H9 (cell line): ENCODE data around the gene METTL16. TPM values are rescaled to one million over a fixed set of nuclear protein-coding genes. Genes with fewer than 3 reads are reported as not detected.

ENCODE experiments used
- DNase-seq: peaks from one replicate; pipeline ENCODE4 v3.0.0-alpha.2; 2017
- H2AFZ ChIP-seq: one replicate; pipeline ENCODE4 v1.6.1; 2013; ENCODE audit warnings: mild to moderate bottlenecking, low read length, control low read depth, moderate library complexity
- H2AK5ac ChIP-seq: 2 replicates; pipeline ENCODE4 v1.6.1; 2013; ENCODE audit warnings: low read length, control low read depth, mixed read lengths; ENCODE audit not compliant: insufficient read length
- H2BK120ac ChIP-seq: one replicate; pipeline ENCODE4 v1.6.1; 2013; ENCODE audit warnings: low read depth, mild to moderate bottlenecking, low read length, control low read depth, inconsistent platforms; ENCODE audit not compliant: poor library complexity, severe bottlenecking
- H2BK12ac ChIP-seq: 2 replicates; pipeline ENCODE4 v1.6.1; 2013; ENCODE audit warnings: low read length, control low read depth, mixed read lengths, low read depth; ENCODE audit not compliant: insufficient read length
- H2BK15ac ChIP-seq: 2 replicates; pipeline ENCODE4 v1.6.1; 2013; ENCODE audit warnings: low read depth, low read length, control low read depth
- H2BK20ac ChIP-seq: one replicate; pipeline ENCODE4 v1.6.1; 2013; ENCODE audit warnings: low read depth, mild to moderate bottlenecking, low read length, control low read depth, inconsistent platforms; ENCODE audit not compliant: poor library complexity, severe bottlenecking
- H2BK5ac ChIP-seq: 2 replicates; pipeline ENCODE4 v1.6.1; 2013; ENCODE audit warnings: low read length, control low read depth, mixed read lengths; ENCODE audit not compliant: insufficient read length
- H3K14ac ChIP-seq: 2 replicates; pipeline ENCODE4 v1.6.1; 2013; ENCODE audit warnings: low read length, control low read depth; ENCODE audit not compliant: insufficient read depth
- H3K18ac ChIP-seq: 2 replicates; pipeline ENCODE4 v1.6.1; 2013; ENCODE audit warnings: low read depth, mild to moderate bottlenecking, mixed read lengths, low read length, control low read depth; ENCODE audit not compliant: insufficient read length
- H3K23ac ChIP-seq: 2 replicates; pipeline ENCODE4 v1.6.1; 2013; ENCODE audit warnings: low read length, control low read depth, mixed read lengths, low read depth; ENCODE audit not compliant: insufficient read length
- H3K23me2 ChIP-seq: 2 replicates; pipeline ENCODE4 v1.6.1; 2013; ENCODE audit warnings: low read depth, mild to moderate bottlenecking, mixed read lengths, low read length, control low read depth; ENCODE audit not compliant: insufficient read length, poor library complexity, severe bottlenecking
- H3K27ac ChIP-seq: 2 replicates; pipeline ENCODE4 v1.5.1; 2013; ENCODE audit warnings: low read length, control low read depth, mixed read lengths, low read depth; ENCODE audit not compliant: insufficient read length
- H3K27me3 ChIP-seq: 2 replicates; pipeline ENCODE4 v1.6.1; 2013; ENCODE audit warnings: low read length, control low read depth, inconsistent platforms; ENCODE audit not compliant: insufficient read depth
- H3K4ac ChIP-seq: 2 replicates; pipeline ENCODE4 v1.6.1; 2013; ENCODE audit warnings: low read depth, mild to moderate bottlenecking, control low read depth, inconsistent platforms, low read length, moderate library complexity
- H3K4me1 ChIP-seq: 2 replicates; pipeline ENCODE4 v1.6.1; 2013; ENCODE audit warnings: low read length, control low read depth, inconsistent platforms; ENCODE audit not compliant: insufficient read depth
- H3K4me2 ChIP-seq: 2 replicates; pipeline ENCODE4 v1.6.1; 2013; ENCODE audit warnings: low read length, control low read depth, mixed read lengths; ENCODE audit not compliant: insufficient read length, insufficient read depth
- H3K56ac ChIP-seq: 2 replicates; pipeline ENCODE4 v1.6.1; 2013; ENCODE audit warnings: low read depth, mild to moderate bottlenecking, mixed read lengths, low read length, control low read depth; ENCODE audit not compliant: insufficient read length
- H3K79me1 ChIP-seq: 2 replicates; pipeline ENCODE4 v1.6.1; 2013; ENCODE audit warnings: low read depth, mild to moderate bottlenecking, moderate library complexity, low read length, control low read depth, inconsistent platforms; ENCODE audit not compliant: insufficient read depth, poor library complexity, severe bottlenecking
- H3K79me2 ChIP-seq: 2 replicates; pipeline ENCODE4 v1.6.1; 2013; ENCODE audit warnings: low read length, control low read depth, inconsistent platforms; ENCODE audit not compliant: insufficient read depth
- H3K9ac ChIP-seq: 2 replicates; pipeline ENCODE4 v1.6.1; 2013; ENCODE audit warnings: low read length, control low read depth, mixed read lengths; ENCODE audit not compliant: insufficient read length; ENCODE audit errors: extremely low read depth
- H3K9me3 ChIP-seq: one replicate; pipeline ENCODE4 v1.6.1; 2013; ENCODE audit warnings: low read depth, low read length, inconsistent platforms; ENCODE audit not compliant: control insufficient read depth
- H3T11ph ChIP-seq: one replicate; pipeline ENCODE4 v1.6.1; 2013; ENCODE audit warnings: mild to moderate bottlenecking, low read length, control low read depth, inconsistent platforms
- H4K20me1 ChIP-seq: one replicate; pipeline ENCODE4 v1.6.1; 2013; ENCODE audit not compliant: control insufficient read depth, insufficient read length, insufficient read depth
- H4K5ac ChIP-seq: 2 replicates; pipeline ENCODE4 v1.6.1; 2013; ENCODE audit warnings: low read depth, mild to moderate bottlenecking, mixed read lengths, low read length, control low read depth; ENCODE audit not compliant: insufficient read length
- H4K8ac ChIP-seq: replicated peaks from 2 replicates; pipeline ENCODE4 v1.6.1; 2013; ENCODE audit warnings: low read length, control low read depth, mixed read lengths, low read depth; ENCODE audit not compliant: insufficient read length
- H4K91ac ChIP-seq: 2 replicates; pipeline ENCODE4 v1.6.1; 2013; ENCODE audit warnings: low read depth, mild to moderate bottlenecking, moderate library complexity, mixed read lengths, low read length, control low read depth; ENCODE audit not compliant: insufficient read length
- H3K27ac Mint-ChIP-seq, 3 experiments: 2 replicates in 2 of 3; 3 replicates in 1 of 3; pipeline ENCODE4 v1.8.0; 2020 to 2021; ENCODE audit warnings: mixed read lengths in 3 of 3, mild to moderate bottlenecking in 1 of 3, moderate library complexity in 1 of 3
- H3K27me3 Mint-ChIP-seq: 2 replicates; pipeline ENCODE4 v1.8.0; 2021; ENCODE audit warnings: low read depth, mild to moderate bottlenecking, moderate library complexity, mixed read lengths
- H3K36me3 Mint-ChIP-seq, 3 experiments: 2 replicates in 2 of 3; 3 replicates in 1 of 3; pipeline ENCODE4 v1.8.0; 2020 to 2021; ENCODE audit warnings: low read depth in 3 of 3, mixed read lengths in 3 of 3; ENCODE audit not compliant: insufficient read depth in 1 of 3
- H3K4me1 Mint-ChIP-seq, 2 experiments: 2 replicates each; pipeline ENCODE4 v1.8.0; 2020; ENCODE audit warnings: mixed read lengths in 2 of 2
- H3K4me3 Mint-ChIP-seq, 2 experiments: 2 replicates in 1 of 2; 3 replicates in 1 of 2; pipeline ENCODE4 v1.8.0; 2020 to 2021; ENCODE audit warnings: mild to moderate bottlenecking in 2 of 2, mixed read lengths in 2 of 2, moderate library complexity in 1 of 2
- H3K9me3 Mint-ChIP-seq, 2 experiments: 2 replicates in 1 of 2; 3 replicates in 1 of 2; pipeline ENCODE4 v1.8.0; 2020; ENCODE audit warnings: mild to moderate bottlenecking in 2 of 2, mixed read lengths in 2 of 2, moderate library complexity in 1 of 2
- WGBS: extraction: QIAGEN DNeasy Blood & Tissue Kit; methylation state at CpG from one replicate; pipeline ENCODE4 v1.1.7; 2013; ENCODE audit warnings: missing lambda C conversion rate, low lambda C conversion rate, mixed read lengths; ENCODE audit not compliant: insufficient read length; ENCODE audit errors: extremely low coverage; 5-methylcytosine and 5-hydroxymethylcytosine counted together
- total RNA-seq: library from RNA; stranded (reverse); gene quantifications from 2 replicates; pipeline ENCODE4 v1.2.1, GENCODE V29; 2021
- TF ChIP-seq, protein P1 (sequence below): fragments of 200-600 bp; sonication (generic); conservative IDR thresholded peaks from 3 replicates; pipeline ENCODE4 v1.8.0; 2021; ENCODE audit warnings: antibody characterized with exemption, mild to moderate bottlenecking

METTL16 gene
- total RNA-seq, 1 experiment from 2014 or later = 55.4 TPM

DNA sequence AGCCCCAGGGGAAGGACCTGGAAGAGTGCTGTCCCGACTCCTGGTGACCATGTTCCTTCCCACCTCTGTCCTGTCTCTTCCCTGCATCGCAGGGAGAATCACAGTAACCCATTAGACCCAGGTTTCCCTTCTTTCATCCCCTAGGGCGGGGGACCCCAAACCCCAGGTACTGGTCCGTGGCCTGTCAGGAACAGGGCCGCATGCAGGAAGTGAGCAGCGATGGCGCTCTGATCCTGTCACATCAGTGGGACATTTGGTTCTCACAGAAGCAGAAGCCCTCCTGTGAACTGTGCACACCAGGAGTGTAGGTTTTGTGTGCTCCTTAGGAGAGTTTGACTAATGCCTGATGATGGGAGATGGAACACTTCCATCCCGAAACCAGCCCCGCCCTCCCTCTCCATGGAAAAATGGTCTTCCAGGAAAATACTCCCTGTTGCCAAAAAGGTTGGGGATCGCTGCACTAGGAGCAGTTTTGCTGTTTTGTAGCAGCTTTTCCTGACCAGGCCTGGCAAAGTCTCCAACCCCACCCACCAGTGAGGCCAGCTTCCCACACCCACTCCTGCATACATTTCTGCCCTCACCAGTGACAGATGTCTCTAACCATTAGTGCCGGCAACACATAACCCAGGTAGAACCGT is 121.4 kb downstream of the METTL16 start:
- Mint-ChIP-seq H3K4me1 (peaks cover 23 to 36% of the 10 kb centered on the region in 2 experiments), H3K27ac (peak overlapping the region in 2 of 3 experiments; percentile 73 to 79; a peak in 3 of 7 replicates), H3K36me3 (peaks cover 5 to 37% (median 27%) of the 10 kb centered on the region in 3 experiments; a peak in 6 of 7 replicates), H3K27me3 (no peaks in the 10 kb centered on the region), H3K4me3 (peak overlapping the region in 1 of 2 experiments; percentile 55; a peak in 1 of 5 replicates), H3K9me3 (no peaks in the 10 kb centered on the region; a peak in 2 of 5 replicates)
- no CpG with 5 or more reads among the region's 12 CpGs for WGBS
- no peaks in the 10 kb centered on the region for H4K20me1 ChIP-seq
- no peak overlapping the region for H3K9ac ChIP-seq
- H3K56ac ChIP-seq = no peak overlapping the region
- H3K14ac ChIP-seq = no peak overlapping the region
- no peak overlapping the region for H3K4me2 ChIP-seq
- no peak for DNase-seq
- no peak overlapping the region for H3T11ph ChIP-seq
- H3K79me2 ChIP-seq = no peaks in the 10 kb centered on the region
- H2AK5ac ChIP-seq = no peak overlapping the region
- no peaks in the 10 kb centered on the region for H3K4me1 ChIP-seq
- no peak overlapping the region for H2BK12ac ChIP-seq
- no peak overlapping the region for H2BK20ac ChIP-seq
- H3K9me3 ChIP-seq = no peaks in the 10 kb centered on the region
- no peak overlapping the region for H4K8ac ChIP-seq
- H2BK15ac ChIP-seq = no peak overlapping the region
- no peak overlapping the region for H2BK5ac ChIP-seq
- H3K18ac ChIP-seq = no peak overlapping the region
- no peak overlapping the region for H3K27ac ChIP-seq
- H2BK120ac ChIP-seq = no peak overlapping the region
- H4K5ac ChIP-seq = no peak overlapping the region
- peaks cover 4% of the 10 kb centered on the region for H3K23me2 ChIP-seq
- no peak overlapping the region for H3K23ac ChIP-seq
- no peak overlapping the region for H3K4ac ChIP-seq
- TF ChIP-seq, protein P1, sequence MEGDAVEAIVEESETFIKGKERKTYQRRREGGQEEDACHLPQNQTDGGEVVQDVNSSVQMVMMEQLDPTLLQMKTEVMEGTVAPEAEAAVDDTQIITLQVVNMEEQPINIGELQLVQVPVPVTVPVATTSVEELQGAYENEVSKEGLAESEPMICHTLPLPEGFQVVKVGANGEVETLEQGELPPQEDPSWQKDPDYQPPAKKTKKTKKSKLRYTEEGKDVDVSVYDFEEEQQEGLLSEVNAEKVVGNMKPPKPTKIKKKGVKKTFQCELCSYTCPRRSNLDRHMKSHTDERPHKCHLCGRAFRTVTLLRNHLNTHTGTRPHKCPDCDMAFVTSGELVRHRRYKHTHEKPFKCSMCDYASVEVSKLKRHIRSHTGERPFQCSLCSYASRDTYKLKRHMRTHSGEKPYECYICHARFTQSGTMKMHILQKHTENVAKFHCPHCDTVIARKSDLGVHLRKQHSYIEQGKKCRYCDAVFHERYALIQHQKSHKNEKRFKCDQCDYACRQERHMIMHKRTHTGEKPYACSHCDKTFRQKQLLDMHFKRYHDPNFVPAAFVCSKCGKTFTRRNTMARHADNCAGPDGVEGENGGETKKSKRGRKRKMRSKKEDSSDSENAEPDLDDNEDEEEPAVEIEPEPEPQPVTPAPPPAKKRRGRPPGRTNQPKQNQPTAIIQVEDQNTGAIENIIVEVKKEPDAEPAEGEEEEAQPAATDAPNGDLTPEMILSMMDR = no peak
- H2AFZ ChIP-seq = no peak overlapping the region
- no peaks in the 10 kb centered on the region for H3K27me3 ChIP-seq
- no peak overlapping the region for H4K91ac ChIP-seq
- no peaks in the 10 kb centered on the region for H3K79me1 ChIP-seq
